Activated B cell treated with CpG ODN at 0.5 μM for 24 hours (primary cell): Measurements from ENCODE around the gene GSAP. TPM values are rescaled to one million over a fixed set of nuclear protein-coding genes. Genes with fewer than 3 reads are reported as not detected.

Source experiments
- ATAC-seq: fragments of 200-7000 bp; cut with Tn5 transposase; one replicate; pipeline ENCODE4 v1.10.0; 2021; ENCODE audit warnings: low read depth, mild to moderate bottlenecking, moderate library complexity
- CTCF ChIA-PET: fragments of 350-600 bp; sonication (Branson Sonifier 250); formaldehyde crosslinking; loops from one replicate; lab custom pipeline; 2021; ENCODE audit warnings: antibody characterized with exemption; lab: Charles Lee
- POLR2A ChIA-PET: fragments of 350-600 bp; sonication (Branson Sonifier 250); formaldehyde crosslinking; loops from one replicate; lab custom pipeline; 2021; ENCODE audit warnings: antibody characterized with exemption; lab: Charles Lee
- DNase-seq: peaks from one replicate; pipeline ENCODE4 v3.0.0; 2022
- H3K27ac Mint-ChIP-seq: one replicate; pipeline ENCODE4 v1.8.0; 2020; ENCODE audit warnings: mixed read lengths
- H3K27me3 Mint-ChIP-seq: one replicate; pipeline ENCODE4 v1.8.0; 2021; ENCODE audit warnings: mixed read lengths
- H3K36me3 Mint-ChIP-seq: one replicate; pipeline ENCODE4 v1.8.0; 2021; ENCODE audit warnings: low read depth, mixed read lengths
- H3K4me1 Mint-ChIP-seq: one replicate; pipeline ENCODE4 v1.8.0; 2021; ENCODE audit warnings: mixed read lengths
- H3K4me3 Mint-ChIP-seq: one replicate; pipeline ENCODE4 v1.8.0; 2020; ENCODE audit warnings: mild to moderate bottlenecking, mixed read lengths
- H3K9me3 Mint-ChIP-seq: one replicate; pipeline ENCODE4 v1.8.0; 2020; ENCODE audit warnings: mixed read lengths
- CTCF ChIP-seq: fragments of 200-600 bp; IDR thresholded peaks from one replicate; pipeline ENCODE4 v1.8.0; 2022; ENCODE audit warnings: antibody characterized with exemption, mild to moderate bottlenecking
- intact Hi-C: fragments of 100-400 bp; cut with micrococcal nuclease; formaldehyde crosslinking; loops from one replicate; pipeline ENCODE4 v1.15.1; 2024
- total RNA-seq: library from RNA; stranded (reverse); gene quantifications from 2 replicates; pipeline ENCODE4 v1.2.3, GENCODE V29; 2022

GSAP gene
- total RNA-seq, 1 donor from 2014 or later: 91.2 TPM

GRCh38 chr7:77313085-77313484, 103.1 kb downstream of the GSAP start:
- ChIA-PET POLR2A (no interaction called here), CTCF (no interaction called here)
- intact Hi-C loops: no loop called here
- no peaks in the 10 kb centered on the region for H3K27me3 Mint-ChIP-seq
- ATAC-seq: no peak
- TF ChIP-seq CTCF: no peak
- no peaks in the 10 kb centered on the region for H3K9me3 Mint-ChIP-seq
- H3K4me1 Mint-ChIP-seq: peaks cover 6% of the 10 kb centered on the region
- no peak for DNase-seq
- no peak overlapping the region for H3K27ac Mint-ChIP-seq
- H3K36me3 Mint-ChIP-seq: peaks cover 97% of the 10 kb centered on the region
- H3K4me3 Mint-ChIP-seq: no peak overlapping the region

GRCh38 chr7:77310982-77311381, 105.2 kb downstream of the GSAP start:
- no peak overlapping the region for H3K27ac Mint-ChIP-seq
- ChIA-PET POLR2A (interaction anchor here (0.5 kb wide), 1 partner anchor 318 kb away, joined by 5 read pairs; no protein-coding TSS in a partner anchor), CTCF (no interaction called here)

GRCh38 chr7:77309714-77310220, 106.4 kb downstream of the GSAP start:
- intact Hi-C loops: no loop called here
- Mint-ChIP-seq H3K4me1 (no peaks in the 10 kb centered on the region), H3K36me3 (peaks cover 70% of the 10 kb centered on the region), H3K27me3 (no peaks in the 10 kb centered on the region), H3K4me3 (no peak overlapping the region), H3K9me3 (no peaks in the 10 kb centered on the region), H3K27ac (no peak overlapping the region)
- ChIA-PET CTCF (no interaction called here), POLR2A (no interaction called here)
- no peak for TF ChIP-seq CTCF
- ATAC-seq (no peak), DNase-seq (no peak)

More at GRCh38 chr7:77310982-77311381, 105.2 kb downstream of the GSAP start:
- Mint-ChIP-seq H3K27me3 (no peaks in the 10 kb centered on the region), H3K4me1 (no peaks in the 10 kb centered on the region), H3K9me3 (no peaks in the 10 kb centered on the region), H3K36me3 (peaks cover 83% of the 10 kb centered on the region), H3K4me3 (no peak overlapping the region)
- DNase-seq (no peak), ATAC-seq (no peak)
- intact Hi-C loops: no loop called here
- no peak for TF ChIP-seq CTCF

- ChIA-PET CTCF (no interaction called here), POLR2A (no interaction called here)
- TF ChIP-seq CTCF: no peak
- no peak overlapping the region for H3K27ac Mint-ChIP-seq
- DNase-seq (no peak), ATAC-seq (no peak)
- H3K9me3 Mint-ChIP-seq: peaks cover 5% of the 10 kb centered on the region
- no peaks in the 10 kb centered on the region for H3K27me3 Mint-ChIP-seq
- intact Hi-C loops: no loop called here
- no peaks in the 10 kb centered on the region for H3K4me1 Mint-ChIP-seq
- peaks cover 61% of the 10 kb centered on the region for H3K36me3 Mint-ChIP-seq
- no peak overlapping the region for H3K4me3 Mint-ChIP-seq
These were observed 107.4 kb downstream of the GSAP start for GRCh38 chr7:77308792-77309191.

GRCh38 chr7:77306231-77307067, 109.7 kb downstream of the GSAP start:
- ATAC-seq: no peak
- no peak for DNase-seq
- Mint-ChIP-seq H3K9me3 (peaks cover 17% of the 10 kb centered on the region), H3K4me1 (no peaks in the 10 kb centered on the region), H3K4me3 (no peak overlapping the region), H3K27ac (no peak overlapping the region), H3K27me3 (no peaks in the 10 kb centered on the region), H3K36me3 (peaks cover 52% of the 10 kb centered on the region)
- ChIA-PET POLR2A (no interaction called here), CTCF (no interaction called here)
- intact Hi-C loops: no loop called here
- no peak for TF ChIP-seq CTCF
